ENCODE results near the gene LEKR1. TPM values are rescaled to one million over a fixed set of nuclear protein-coding genes. Genes with fewer than 3 reads are reported as not detected.

LEKR1 gene
- total and polyA plus RNA-seq, 2 experiments from 2014 or later, result 0.77 to 0.91 TPM

DNA sequence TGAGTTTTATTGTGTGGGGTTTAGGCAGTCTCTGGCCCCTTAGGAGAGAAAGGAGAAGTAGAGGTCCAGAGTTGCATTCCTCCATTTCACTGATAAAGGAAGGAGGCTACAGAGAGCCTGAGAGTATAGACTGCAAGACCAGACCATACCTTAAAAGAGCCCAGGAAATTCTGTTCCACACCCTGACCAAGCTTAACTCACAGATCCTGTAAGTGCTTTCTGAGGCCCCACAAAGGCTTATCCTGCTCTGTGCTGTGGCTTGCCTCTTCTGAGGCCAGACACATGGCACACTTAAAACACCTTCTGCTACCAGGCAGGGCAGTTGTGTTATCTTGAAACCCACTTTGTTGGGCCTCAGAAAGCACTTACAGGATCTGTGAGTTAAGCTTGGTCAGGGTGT is 39.2 kb upstream of the LEKR1 start:
- Histone ChIP-seq H3K4me3 (no peak overlapping the region), H3K4me1 (ENCODE audit: low read depth) (peaks cover 4% of the 10 kb centered on the region), H3K9me3 (ENCODE audit: low read depth) (no peaks in the 10 kb centered on the region), H3K27me3 (no peaks in the 10 kb centered on the region), H3K36me3 (no peaks in the 10 kb centered on the region), H3K27ac (no peak overlapping the region)
- TF ChIP-seq, protein P1, sequence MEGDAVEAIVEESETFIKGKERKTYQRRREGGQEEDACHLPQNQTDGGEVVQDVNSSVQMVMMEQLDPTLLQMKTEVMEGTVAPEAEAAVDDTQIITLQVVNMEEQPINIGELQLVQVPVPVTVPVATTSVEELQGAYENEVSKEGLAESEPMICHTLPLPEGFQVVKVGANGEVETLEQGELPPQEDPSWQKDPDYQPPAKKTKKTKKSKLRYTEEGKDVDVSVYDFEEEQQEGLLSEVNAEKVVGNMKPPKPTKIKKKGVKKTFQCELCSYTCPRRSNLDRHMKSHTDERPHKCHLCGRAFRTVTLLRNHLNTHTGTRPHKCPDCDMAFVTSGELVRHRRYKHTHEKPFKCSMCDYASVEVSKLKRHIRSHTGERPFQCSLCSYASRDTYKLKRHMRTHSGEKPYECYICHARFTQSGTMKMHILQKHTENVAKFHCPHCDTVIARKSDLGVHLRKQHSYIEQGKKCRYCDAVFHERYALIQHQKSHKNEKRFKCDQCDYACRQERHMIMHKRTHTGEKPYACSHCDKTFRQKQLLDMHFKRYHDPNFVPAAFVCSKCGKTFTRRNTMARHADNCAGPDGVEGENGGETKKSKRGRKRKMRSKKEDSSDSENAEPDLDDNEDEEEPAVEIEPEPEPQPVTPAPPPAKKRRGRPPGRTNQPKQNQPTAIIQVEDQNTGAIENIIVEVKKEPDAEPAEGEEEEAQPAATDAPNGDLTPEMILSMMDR (IDR thresholded peaks at IDR 0.05; ENCODE audit: low read depth, low read length), result no peak
- DNase-seq (ENCODE audit: low read depth in 1 of 2, low spot score in 1 of 2), result peak in 1 of 2 donors; percentile 85

DNA sequence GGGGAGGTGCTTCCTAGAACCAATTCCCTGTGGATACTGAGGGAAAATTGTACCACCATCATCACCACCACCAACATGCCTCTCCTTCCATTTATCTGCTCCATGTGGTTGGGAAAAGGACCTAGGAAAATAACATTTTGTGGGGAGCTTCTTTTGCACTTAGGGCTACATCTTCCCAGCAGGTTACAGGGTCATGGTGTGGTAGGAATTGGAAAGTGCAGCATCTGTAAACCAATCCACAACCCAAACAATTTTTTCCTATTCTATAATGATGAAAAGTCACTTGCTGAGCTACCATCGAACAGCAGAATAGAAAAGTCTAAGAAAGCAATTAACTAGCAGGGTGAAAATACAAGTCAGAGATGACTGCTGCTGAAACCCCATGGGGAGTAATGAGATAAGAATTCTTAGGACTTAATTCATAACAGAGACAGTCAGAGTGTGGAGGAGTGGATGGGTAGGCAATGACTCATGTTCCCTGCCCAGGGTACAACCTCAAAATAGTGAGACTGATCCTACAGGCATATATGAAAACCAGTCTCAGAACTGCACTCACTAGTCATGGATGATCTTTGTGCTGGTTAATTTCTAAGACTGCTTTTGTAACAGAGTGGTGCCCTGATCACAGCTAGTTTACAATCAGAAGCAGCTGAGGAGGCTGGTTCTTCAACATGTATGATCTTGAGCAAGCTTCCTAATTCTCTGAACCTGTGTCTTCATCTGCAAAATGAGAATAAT is 38.1 kb upstream of the LEKR1 start:
- TF ChIP-seq, protein P1 (IDR thresholded peaks at IDR 0.05; ENCODE audit: low read depth, low read length), result no peak
- Histone ChIP-seq H3K4me3 (no peak overlapping the region), H3K9me3 (ENCODE audit: low read depth) (no peaks in the 10 kb centered on the region), H3K4me1 (ENCODE audit: low read depth) (peaks cover 4% of the 10 kb centered on the region), H3K36me3 (no peaks in the 10 kb centered on the region), H3K27me3 (no peaks in the 10 kb centered on the region), H3K27ac (no peak overlapping the region)
- peak in 1 of 2 donors; percentile 88 for DNase-seq (ENCODE audit: low read depth in 1 of 2, low spot score in 1 of 2)

- TF ChIP-seq, protein P1 (IDR thresholded peaks at IDR 0.05; ENCODE audit: low read depth, low read length), result no peak
- H3K36me3 ChIP-seq, result no peaks in the 10 kb centered on the region
- H3K27me3 ChIP-seq, result no peaks in the 10 kb centered on the region
- no peak overlapping the region for H3K27ac ChIP-seq
- DNase-seq (ENCODE audit: low read depth in 1 of 2, low spot score in 1 of 2), result no peak
- no peaks in the 10 kb centered on the region for H3K9me3 ChIP-seq (ENCODE audit: low read depth)
- H3K4me1 ChIP-seq (ENCODE audit: low read depth), result peaks cover 4% of the 10 kb centered on the region
- H3K4me3 ChIP-seq, result no peak overlapping the region
Measured at GRCh38 chr3:156788846-156789245, 37.3 kb upstream of the LEKR1 start.

DNA sequence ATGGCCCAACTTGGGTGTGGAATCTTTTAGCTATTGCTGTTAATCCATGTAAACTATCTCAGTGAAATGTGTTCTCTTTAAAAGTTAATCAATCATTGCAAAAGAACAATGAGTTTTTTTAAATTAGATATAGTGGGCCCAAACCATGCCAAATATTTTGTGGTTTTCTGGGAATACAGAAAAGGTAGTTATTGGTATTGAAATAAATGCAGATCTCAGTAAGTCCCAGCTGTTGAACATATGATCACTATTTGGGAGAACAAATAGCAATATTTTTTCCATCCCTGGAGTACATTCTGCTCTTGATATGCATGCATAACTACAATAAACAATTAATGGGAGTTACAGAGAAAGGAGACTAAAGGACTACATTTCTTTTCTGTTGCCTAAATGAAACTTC is 36.0 kb upstream of the LEKR1 start:
- H3K4me3 ChIP-seq, result no peak overlapping the region
- TF ChIP-seq, protein P1 (IDR thresholded peaks at IDR 0.05; ENCODE audit: low read depth, low read length), result no peak
- no peak for DNase-seq (ENCODE audit: low read depth in 1 of 2, low spot score in 1 of 2)
- no peak overlapping the region for H3K27ac ChIP-seq
- H3K4me1 ChIP-seq (ENCODE audit: low read depth), result peaks cover 4% of the 10 kb centered on the region
- no peaks in the 10 kb centered on the region for H3K36me3 ChIP-seq
- no peaks in the 10 kb centered on the region for H3K9me3 ChIP-seq (ENCODE audit: low read depth)
- no peaks in the 10 kb centered on the region for H3K27me3 ChIP-seq

- DNase-seq (ENCODE audit: low read depth in 1 of 2, low spot score in 1 of 2), result no peak
Measured at GRCh38 chr3:156792114-156792513, 34.0 kb upstream of the LEKR1 start.

More at GRCh38 chr3:156792114-156792513, 34.0 kb upstream of the LEKR1 start:
- no peak overlapping the region for H3K27ac ChIP-seq
- H3K4me1 ChIP-seq (ENCODE audit: low read depth), result peaks cover 4% of the 10 kb centered on the region
- H3K36me3 ChIP-seq, result no peaks in the 10 kb centered on the region
- no peaks in the 10 kb centered on the region for H3K9me3 ChIP-seq (ENCODE audit: low read depth)
- no peak overlapping the region for H3K4me3 ChIP-seq
- TF ChIP-seq, protein P1 (IDR thresholded peaks at IDR 0.05; ENCODE audit: low read depth, low read length), result no peak
- no peaks in the 10 kb centered on the region for H3K27me3 ChIP-seq

All from cardiac muscle cell (in vitro differentiated cells and primary cell).